Uterus (tissue), 2 donors: Measurements from ENCODE around the gene RAB10.

Experiments
- POLR2A ChIP-seq, 2 donors: fragments of 450-650 bp; IDR thresholded peaks; one replicate each; pipeline ENCODE4 v1.6.1; 2016; ENCODE audit warnings: antibody characterized with exemption in 2 of 2, mild to moderate bottlenecking in 1 of 2, moderate library complexity in 1 of 2
- TF ChIP-seq, protein P1 (sequence below), 4 experiments: fragments of 200-600 bp in 2 of 4; fragments of 450-650 bp in 2 of 4; sonication (generic) in 2 of 4; IDR thresholded peaks; one replicate each; pipeline ENCODE4 v1.5.1; 2016 to 2019; ENCODE audit warnings: antibody characterized with exemption in 4 of 4, mild to moderate bottlenecking in 2 of 4, moderate library complexity in 1 of 4

DNA sequence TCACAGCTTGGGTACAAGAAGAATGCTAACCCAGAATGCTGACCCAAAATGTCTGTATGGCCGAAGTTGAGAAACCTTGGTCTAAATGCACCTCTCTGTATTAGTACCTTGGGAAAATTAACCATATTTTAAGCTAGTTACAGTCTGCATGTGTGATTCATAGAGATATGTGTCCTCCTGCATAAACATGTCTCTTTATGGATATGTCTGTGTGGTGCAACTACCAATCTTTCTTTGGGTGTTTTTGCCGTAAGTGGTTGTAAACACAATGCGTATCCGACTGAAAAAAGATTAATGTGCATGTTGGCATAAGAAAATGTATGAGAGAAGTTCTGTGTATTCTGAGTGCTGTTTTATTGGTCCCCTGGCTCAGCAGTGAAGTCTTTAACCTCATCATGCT is 84.8 kb downstream of the RAB10 start:
- TF ChIP-seq, protein P1, sequence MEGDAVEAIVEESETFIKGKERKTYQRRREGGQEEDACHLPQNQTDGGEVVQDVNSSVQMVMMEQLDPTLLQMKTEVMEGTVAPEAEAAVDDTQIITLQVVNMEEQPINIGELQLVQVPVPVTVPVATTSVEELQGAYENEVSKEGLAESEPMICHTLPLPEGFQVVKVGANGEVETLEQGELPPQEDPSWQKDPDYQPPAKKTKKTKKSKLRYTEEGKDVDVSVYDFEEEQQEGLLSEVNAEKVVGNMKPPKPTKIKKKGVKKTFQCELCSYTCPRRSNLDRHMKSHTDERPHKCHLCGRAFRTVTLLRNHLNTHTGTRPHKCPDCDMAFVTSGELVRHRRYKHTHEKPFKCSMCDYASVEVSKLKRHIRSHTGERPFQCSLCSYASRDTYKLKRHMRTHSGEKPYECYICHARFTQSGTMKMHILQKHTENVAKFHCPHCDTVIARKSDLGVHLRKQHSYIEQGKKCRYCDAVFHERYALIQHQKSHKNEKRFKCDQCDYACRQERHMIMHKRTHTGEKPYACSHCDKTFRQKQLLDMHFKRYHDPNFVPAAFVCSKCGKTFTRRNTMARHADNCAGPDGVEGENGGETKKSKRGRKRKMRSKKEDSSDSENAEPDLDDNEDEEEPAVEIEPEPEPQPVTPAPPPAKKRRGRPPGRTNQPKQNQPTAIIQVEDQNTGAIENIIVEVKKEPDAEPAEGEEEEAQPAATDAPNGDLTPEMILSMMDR (IDR thresholded peaks at IDR 0.05) = no peak
- no peak for TF ChIP-seq POLR2A (IDR thresholded peaks at IDR 0.05)
